ENCODE data around the gene MAN2A1.

Gene MAN2A1

DNA sequence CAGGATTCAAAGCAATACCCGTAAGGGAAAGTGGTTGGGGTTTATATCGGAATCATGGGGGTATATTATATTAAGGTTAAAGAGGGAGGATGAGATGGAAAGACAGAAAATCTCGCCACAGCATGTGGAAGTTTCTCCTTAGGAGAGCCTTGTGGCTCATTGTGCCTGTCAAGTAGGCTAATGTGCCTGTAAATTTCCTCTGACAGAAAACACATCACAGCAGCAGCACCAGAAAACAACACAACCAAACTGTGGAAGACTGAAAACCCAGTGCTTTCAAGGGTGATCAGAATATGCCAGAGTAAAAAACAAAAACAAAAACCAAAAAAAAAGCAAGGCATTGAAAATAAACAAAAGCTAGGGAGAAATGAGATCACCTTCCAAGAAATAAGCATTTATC lies 11.3 kb upstream of the MAN2A1 start:
- in situ Hi-C loops (cut with MboI; ENCODE audit: low sequenced_read_pairs): no loop called here

DNA sequence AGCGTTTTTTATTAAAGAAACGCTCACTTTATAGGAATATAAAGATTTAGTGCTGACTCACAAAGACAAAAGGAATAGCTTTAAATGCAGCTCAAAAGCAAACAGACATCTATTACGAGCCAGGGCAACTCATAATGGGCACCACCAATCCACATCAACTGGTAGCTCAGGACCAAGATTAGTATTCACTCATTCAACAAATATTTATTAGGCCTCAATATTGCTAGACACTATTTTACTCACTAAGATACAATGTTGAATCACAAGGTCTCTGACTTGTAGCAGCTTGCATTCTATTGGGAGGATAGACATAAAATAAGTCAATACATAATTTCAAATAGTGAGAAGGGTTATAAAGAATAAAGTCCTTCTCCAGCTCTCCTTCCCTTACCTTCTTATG lies 8.0 kb upstream of the MAN2A1 start:
- in situ Hi-C loops (cut with MboI; ENCODE audit: low sequenced_read_pairs): no loop called here

DNA sequence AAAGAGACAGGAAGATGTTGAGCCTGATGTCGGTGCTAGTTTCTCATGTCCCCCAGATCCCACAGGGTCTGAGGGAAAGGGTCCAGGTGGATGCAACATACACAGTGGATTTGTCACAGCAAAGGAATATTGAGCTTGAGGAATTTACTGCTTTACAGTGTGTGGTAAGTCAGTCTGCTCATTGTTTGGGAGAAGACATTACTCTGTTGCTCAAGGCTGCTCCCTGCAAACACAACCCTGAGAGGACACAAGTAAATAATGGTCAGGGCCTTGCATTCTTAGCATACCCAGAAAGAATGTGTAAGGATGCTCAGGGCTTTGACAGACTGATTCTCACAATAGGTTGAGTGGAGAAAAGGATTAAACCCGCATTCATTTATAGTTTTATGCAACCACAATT lies 7.3 kb upstream of the MAN2A1 start:
- in situ Hi-C loops (cut with MboI; ENCODE audit: low sequenced_read_pairs): no loop called here

DNA sequence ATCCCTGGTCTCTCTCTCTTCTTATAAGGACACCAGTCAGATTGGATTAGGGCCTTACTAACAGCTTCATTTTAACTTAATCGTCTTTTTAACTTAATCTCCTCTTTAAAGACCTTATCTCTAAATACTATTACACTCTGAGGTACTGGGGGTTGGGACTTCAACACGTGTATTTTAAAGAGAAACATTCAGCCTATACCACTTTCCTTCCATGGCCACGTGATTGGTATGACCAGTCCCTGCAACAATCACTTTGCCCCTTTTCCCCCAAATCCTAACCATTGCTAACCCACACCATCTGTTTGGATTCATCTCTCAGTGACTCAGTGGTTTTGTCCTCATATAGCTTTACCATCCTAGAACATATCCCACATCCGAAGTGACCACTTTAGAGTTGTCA lies 3.8 kb upstream of the MAN2A1 start:
- in situ Hi-C loops (cut with MboI; ENCODE audit: low sequenced_read_pairs): no loop called here

DNA sequence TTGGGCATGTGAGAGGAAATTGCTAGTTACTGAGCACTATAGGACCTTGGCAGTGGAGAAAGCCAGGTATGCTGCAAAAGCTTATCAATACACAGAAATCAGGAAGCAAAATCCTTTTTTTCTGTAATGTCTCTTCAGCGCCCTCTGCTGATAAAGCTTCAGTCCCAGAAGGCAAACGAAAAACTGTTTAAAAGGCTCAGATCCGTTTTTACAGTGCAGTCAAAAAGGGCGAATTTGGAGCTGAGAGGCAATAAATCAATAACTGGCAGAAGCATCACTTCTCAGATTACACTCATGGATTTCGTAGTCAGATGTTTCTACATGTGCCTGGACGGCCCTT lies 1.1 kb upstream of the MAN2A1 start:
- in situ Hi-C loops (cut with MboI; ENCODE audit: low sequenced_read_pairs): no loop called here

DNA sequence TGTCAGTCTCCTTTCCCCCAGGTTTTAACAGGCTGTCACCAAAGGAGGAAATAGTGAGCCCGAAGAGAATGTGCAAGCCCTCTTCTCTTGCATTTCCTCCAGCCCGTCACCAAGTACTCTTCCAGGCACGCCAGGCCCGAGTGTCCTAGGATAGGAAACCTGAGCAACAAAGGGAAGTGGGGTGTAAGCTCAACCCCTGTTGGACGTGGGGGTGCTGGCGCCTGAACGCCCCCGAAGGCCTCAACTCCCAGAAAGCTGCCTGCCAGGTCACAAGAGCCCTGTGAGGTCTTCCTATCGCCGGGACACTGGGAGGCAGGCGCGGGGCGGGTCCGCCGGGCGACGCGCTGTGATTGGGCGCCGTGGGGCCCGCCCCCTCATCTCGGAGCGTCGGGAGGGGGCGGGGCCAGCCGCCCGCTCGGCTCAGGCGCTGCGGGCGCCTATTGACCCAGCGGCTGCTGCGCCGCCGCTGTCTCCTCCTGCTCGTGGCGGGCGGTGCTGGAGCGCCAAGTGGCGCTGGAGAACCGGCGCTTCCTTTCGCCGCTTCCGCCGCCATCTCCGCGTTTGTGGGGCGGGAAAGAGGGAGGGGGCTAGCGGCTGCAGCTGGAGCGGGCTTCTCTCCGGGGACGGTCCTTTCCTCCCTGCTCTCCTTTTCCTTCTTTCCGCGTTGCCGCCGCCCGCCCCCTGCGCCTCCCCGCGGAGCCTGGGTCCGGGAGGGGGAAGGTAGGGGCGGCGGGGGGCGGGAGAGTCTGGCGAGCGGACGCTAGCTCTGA lies 572 bp upstream of the MAN2A1 start:
- in situ Hi-C loops (cut with MboI; ENCODE audit: low sequenced_read_pairs): no loop called here

DNA sequence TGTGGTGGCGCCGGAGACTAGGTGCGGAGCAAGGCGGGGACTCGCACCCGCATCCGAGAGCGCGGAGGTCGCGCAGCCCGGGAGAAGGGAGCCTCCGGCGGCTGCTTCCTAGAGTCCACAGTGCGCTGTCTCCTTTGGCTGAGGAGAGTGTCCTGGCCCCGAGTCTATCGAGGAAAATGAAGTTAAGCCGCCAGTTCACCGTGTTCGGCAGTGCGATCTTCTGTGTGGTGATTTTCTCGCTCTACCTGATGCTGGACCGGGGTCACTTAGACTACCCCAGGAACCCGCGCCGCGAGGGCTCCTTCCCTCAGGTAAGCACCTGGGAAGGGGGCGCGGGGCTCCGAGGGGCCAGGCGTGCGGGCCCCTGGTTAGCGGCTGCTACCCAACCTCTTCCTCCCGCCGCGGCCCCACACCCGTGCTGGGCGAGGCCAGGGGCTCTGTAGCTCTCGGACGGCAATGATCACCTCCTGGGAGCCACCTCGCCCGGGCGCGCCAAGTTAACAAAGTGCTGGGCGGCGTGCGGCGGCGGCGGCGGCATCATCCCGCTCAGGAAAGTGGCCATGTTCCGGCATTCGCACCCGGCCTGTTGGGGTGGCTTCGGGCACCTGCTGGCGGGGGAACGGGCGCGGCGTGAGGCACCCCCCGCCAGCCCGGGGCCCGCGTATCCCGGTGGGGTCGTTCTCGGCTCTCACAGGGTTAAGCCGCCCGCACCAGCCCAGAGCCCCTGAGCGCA lies 681 bp downstream of the MAN2A1 start:
- in situ Hi-C loops (cut with MboI; ENCODE audit: low sequenced_read_pairs): no loop called here

DNA sequence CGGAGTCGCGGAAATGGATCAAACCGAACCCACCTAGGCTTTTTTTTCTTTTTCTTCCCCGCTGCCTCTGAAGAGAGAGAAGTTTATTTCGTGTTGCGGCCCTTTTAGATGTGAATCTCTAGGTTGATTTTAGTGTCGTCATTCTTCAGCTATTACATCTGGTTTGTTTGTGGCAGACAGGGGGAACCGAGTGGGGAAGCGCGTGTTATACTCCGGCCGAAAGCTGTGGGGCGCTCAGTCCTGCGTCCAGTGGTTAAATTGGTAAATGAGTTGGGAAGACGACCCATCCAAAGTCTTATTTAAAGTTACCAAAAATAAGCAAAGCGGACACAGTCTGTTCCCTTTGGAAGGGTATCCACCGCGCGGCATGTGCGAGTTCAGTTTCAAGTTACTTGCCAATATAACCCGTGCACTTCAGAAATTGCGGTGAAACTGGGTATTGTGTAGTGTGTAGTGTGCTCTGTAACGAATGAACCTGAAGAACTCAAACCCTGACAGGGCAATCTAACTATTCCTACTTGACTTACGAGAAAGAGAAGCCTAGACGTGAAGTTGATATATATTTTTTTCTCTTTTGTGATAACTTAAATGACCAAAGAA lies 1.3 kb downstream of the MAN2A1 start:
- in situ Hi-C loops (cut with MboI; ENCODE audit: low sequenced_read_pairs): no loop called here

DNA sequence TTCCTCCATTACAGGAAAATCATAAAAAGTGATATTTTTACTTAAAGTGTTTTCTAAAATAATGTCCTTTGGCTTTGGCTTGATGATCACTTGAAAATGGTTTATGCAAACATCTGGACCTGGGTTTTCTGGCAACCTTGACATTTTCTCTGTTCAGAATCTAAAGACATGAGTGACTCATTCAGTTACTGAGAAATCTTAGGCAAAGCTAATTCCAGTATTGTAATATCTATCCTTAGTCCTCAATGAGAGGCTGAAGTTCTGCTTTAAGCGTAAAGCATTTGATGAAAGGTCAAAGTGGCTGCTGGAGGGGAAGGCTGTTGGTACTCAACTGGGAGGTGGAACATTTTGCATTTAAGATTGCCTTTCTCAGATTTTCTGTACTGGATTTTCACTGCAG lies 2.3 kb downstream of the MAN2A1 start:
- in situ Hi-C loops (cut with MboI; ENCODE audit: low sequenced_read_pairs): no loop called here

DNA sequence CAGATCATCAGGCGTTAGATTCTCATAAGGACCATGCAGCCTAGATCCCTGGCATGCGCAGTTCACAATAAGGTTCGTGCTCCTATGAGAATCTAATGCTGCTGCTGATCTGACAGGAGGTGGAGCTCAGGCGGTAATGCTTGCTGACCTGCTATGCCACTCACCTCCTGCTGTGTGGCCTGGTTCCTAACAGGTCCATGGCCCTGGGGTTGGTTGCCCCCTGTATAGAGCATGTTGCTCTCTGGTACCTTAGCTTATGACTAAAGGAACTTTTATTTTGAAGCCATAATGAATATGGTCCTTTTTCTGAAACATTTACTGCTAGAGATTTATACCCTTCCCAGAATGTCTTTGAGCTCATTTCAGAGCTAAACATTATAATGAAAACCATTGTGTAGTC lies 3.1 kb downstream of the MAN2A1 start:
- in situ Hi-C loops (cut with MboI; ENCODE audit: low sequenced_read_pairs): no loop called here

DNA sequence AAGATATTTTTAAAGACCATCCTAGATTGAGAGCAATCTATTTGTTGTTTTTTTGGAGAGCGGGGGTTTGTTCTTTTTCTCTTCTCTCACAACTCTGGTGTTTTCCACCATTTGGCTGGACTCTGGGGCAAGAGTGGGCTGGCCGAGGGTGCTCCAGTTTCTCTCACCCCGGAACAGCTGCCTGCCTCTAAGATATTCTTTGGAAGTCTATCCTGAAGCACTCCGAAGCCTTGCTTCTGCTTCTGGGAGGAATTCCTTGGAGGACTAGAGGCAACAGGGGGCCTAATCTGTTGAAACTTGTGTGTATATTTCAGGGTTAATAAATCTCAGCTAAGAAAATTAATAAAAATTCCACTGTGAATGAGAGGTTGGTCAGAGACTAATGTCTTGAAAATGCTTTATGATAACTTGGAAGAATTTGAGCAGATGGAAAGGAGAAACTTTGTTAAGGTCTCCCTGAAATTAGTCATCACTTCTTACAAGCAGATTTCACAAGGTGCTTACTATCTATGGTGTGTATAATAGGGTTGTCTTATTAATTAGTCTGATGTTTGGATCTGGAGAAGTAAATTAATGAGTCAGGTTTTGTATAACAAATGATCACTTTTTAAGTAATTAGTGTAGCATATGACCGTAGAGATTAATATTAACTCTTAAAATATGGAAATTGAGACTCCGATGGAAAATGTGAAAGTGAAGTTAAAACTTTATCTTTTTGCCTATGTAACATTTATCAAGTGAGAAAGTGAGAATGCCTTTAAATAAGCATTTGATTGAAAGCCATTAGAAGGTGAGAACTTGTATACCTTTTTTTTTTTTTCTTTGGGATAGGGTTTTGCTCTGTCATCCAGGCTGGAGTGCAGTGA lies 4.0 kb downstream of the MAN2A1 start:
- in situ Hi-C loops (cut with MboI; ENCODE audit: low sequenced_read_pairs): no loop called here

DNA sequence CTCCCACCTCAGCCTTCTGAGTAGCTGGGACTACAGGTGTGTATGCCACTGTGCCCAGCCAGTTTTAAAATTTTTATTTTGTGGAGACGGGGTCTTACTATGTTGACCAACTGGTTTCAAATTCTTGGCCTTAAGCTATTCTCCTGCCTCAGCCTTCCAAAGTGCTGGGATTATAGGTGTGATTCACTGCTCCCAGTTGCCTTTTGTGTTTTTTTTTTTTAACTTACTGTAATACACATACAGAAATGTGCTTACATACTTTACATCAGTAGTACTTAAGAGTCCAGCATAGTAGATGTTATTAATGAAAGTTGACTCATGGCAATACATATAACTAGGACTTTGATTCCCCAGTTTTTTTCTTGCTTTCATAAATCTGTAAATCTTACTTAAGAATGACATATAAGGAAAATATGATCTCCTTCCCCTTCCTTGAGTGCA lies 4.7 kb downstream of the MAN2A1 start:
- in situ Hi-C loops (cut with MboI; ENCODE audit: low sequenced_read_pairs): no loop called here

DNA sequence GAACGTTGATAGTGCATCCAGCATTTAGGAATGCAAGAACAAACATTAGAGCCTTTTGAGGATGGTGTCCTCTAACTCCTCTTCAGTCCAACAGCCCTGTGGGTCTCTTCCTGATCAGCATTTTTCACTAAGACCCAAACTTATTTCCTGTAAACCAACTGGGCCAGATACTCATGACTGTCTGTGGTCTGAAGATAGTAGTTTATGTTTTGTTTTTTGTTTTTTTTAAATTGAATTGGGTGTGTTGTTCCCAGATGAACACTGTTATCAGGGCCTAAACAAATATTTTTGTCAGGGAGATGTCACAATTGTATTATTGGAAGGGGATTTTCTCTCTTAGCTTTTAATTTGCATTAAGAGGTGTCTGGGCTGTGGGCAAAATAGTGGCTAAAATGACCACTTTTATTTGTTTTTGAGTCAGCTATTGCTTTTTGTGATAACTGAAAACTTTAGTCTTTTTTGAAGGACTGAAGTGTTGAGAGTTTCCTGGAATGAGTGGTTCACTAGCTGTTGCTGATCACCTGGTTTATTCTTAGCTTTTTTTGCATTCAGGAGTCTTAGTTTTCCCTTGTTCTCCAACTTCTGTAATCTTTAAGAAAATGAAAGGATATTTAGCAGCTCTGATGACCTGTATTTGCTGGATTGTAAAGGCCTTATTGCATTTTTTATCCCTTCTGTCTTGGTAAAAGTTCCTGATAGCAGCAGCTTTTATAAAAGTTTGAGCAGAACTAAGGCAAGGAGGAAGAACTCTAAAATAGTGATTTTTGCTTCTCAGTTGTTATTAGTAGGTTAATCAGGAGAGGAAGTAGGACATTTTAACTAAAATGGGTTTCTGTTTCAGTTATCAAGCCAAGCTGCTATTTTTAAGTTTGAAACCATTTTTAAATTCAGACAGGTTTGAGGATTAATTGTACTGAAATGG lies 5.5 kb downstream of the MAN2A1 start:
- in situ Hi-C loops (cut with MboI; ENCODE audit: low sequenced_read_pairs): no loop called here

DNA sequence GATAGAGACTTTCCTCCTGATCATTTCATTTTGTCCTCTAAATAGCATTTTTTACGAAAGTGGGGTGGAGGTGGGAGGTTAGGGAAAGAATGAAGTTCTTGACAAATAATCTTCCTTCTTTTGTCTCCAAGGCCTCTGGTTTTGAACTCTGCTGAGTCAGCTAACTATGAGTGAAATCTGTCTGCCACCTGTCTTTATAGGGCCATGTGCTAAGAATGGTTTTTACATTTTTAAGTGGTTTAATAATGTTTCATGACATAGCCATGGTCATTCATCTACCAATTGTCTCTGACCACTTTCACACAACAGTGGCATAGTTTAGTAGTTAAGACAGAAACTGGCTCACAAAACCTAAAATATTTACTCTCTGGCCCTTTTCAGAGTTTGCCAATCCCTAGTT lies 7.6 kb downstream of the MAN2A1 start:
- in situ Hi-C loops (cut with MboI; ENCODE audit: low sequenced_read_pairs): no loop called here

DNA sequence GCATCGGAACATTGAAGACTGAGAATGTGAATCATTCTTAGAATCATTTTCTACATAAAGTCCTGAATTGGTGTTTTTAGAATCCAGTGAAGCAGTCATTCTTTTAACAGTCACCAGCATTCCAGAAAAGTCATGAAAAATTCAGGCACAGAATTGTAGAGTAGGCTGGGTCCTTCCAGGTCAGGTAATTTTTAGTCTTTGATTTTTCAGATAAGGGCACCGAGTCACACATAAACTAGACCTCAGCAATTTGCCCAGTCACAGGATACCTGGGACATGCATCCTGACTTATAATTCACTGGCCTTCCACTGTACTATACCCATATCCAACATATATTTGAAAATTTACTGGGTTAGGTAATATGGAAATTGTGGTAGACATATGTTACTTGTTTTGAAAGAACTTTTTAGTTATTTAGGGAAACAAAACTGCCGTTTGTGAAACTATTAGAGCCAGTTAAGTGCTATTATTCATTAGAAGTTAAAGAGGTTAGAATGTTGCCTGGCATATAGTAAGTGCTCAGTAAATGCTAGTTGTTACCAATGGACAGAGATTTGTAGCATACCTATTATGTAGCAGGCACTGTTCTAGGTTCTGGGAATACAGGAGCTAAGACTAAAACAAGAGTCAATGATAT lies 10.9 kb downstream of the MAN2A1 start:
- in situ Hi-C loops (cut with MboI; ENCODE audit: low sequenced_read_pairs): no loop called here

DNA sequence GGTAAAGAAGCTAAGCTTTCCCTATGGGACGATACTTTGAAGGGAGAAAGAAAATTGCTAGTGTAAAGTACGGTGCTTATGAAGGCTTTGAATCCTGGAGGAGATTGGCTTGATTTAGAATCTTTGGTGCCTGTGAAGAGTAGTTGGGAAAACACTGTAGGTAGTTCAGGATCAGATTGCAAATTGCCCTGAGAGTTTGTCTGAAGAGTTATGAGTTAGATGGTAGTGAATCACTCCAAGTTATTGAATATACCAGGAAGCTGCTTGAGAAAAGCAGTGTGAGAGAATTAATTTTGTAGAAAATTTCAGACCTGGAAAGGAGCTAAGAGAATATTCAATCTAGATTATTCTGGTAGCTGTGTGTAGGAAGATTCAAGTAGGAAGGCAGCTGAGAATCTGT lies 11.5 kb downstream of the MAN2A1 start:
- in situ Hi-C loops (cut with MboI; ENCODE audit: low sequenced_read_pairs): no loop called here

DNA sequence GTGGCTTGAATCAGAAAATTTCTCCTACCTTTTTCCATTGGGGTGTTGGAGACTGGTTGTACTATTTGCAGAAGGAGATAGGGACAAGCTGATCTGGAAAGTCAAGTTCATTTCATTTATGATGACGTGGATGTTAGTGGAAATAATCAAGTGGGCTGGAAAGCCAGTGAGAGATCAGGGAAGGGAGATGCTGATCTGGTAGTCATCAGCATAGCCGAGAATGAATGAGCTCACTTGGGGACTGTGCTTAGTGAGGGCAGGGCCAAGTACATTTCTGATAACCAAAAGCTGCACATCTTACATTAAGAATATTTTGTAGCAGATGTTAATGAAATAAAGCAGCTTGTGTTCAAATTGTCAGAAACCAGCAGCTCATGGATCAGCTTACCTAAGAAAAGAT lies 12.1 kb downstream of the MAN2A1 start:
- in situ Hi-C loops (cut with MboI; ENCODE audit: low sequenced_read_pairs): no loop called here

DNA sequence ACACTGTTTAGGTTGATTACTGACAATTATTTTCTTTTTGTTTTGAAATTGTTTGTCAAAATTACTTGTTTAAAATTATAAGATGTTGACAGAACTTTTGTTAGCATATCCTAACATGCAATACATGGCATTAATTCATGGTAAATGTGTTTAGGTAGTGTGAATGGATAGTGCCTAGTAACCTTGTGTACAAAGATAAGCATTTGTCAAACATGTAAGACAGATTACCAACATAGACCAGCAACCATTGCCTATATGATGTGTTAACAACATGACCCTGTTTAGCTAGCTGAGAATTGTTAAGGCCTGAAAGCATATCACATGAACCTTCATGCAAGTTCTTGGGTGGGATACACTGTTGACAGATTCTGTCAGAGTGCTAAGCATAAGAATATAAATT lies 13.4 kb downstream of the MAN2A1 start:
- in situ Hi-C loops (cut with MboI; ENCODE audit: low sequenced_read_pairs): no loop called here

DNA sequence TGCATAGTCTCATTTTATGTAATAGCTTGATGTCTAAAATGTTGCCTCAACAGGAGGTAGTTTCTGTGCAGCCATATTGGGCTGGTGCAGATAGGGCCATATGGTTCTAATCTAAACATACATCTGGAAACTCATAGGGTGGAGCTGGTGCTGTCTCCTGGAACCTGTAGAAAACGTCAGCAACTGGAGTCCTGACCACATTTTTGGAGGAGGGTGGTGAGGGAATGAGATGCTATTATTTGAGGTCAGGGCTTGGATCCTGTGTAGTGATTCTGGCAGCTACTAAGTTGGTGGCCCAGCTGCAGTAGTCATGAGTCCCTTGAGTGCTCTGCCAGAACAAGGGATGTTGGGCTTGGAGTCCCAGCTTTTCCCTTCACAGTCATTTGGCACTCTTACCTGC lies 14.1 kb downstream of the MAN2A1 start:
- in situ Hi-C loops (cut with MboI; ENCODE audit: low sequenced_read_pairs): no loop called here
